Tibial artery (tissue), 4 donors: ENCODE measurements around the gene ONECUT2.

ENCODE experiments used
- DNase-seq, 2 donors: peaks; one replicate each; pipeline ENCODE4 v3.0.0-alpha.2; 2019
- H3K27ac ChIP-seq, 2 donors: fragments of 200-600 bp; sonication (generic) in 1 of 2; 1 replicate in 1 of 2; 2 replicates in 1 of 2; pipeline ENCODE4 v1.5.1; 2018 to 2019; ENCODE audit warnings: mild to moderate bottlenecking in 1 of 2
- H3K27me3 ChIP-seq, 2 donors: fragments of 200-600 bp; sonication (generic) in 1 of 2; one replicate each; pipeline versions ENCODE4 v1.5.1 to v1.6.0; 2016 to 2019
- H3K36me3 ChIP-seq, 3 donors: fragments of 200-600 bp; sonication (generic) in 2 of 3; one replicate each; pipeline ENCODE4 v1.5.1; 2016 to 2019; ENCODE audit warnings: mild to moderate bottlenecking in 2 of 3
- H3K4me1 ChIP-seq, 4 donors: fragments of 200-600 bp; sonication (generic) in 2 of 4; 1 replicate in 3 of 4; 2 replicates in 1 of 4; pipeline ENCODE4 v1.5.1; 2016 to 2019
- H3K4me3 ChIP-seq, 2 donors: fragments of 200-600 bp; sonication (generic) in 1 of 2; 1 replicate in 1 of 2; 2 replicates in 1 of 2; pipeline ENCODE4 v1.5.1; 2018 to 2019; ENCODE audit warnings: mild to moderate bottlenecking in 2 of 2
- H3K9me3 ChIP-seq, 3 donors: fragments of 200-600 bp; sonication (generic) in 1 of 3; one replicate each; pipeline ENCODE4 v1.5.1; 2016 to 2019
- CTCF ChIP-seq, 2 experiments: fragments of 200-600 bp in 1 of 2; fragments of 450-650 bp in 1 of 2; IDR thresholded peaks; one replicate each; pipeline ENCODE4 v1.5.1; 2017 to 2019; ENCODE audit warnings: antibody characterized with exemption in 2 of 2, mild to moderate bottlenecking in 1 of 2, moderate library complexity in 1 of 2
- intact Hi-C: fragments of 100-400 bp; cut with DNase I; formaldehyde crosslinking; loops from one replicate; pipeline ENCODE4 v1.15.0; 2023; ENCODE audit warnings: low total_unique reads

ONECUT2 gene

GRCh38 chr18:57439985-57440330 lies 4.8 kb downstream of the ONECUT2 start:
- H3K27ac ChIP-seq: no peak overlapping the region

GRCh38 chr18:57440331-57441070 lies 5.3 kb downstream of the ONECUT2 start:
- H3K4me1 ChIP-seq: peaks cover 0 to 60% (median 52%) of the 10 kb centered on the region in 4 donors
- DNase-seq: no peak
- H3K4me3 ChIP-seq: no peak overlapping the region

More at GRCh38 chr18:57439985-57440330, 4.8 kb downstream of the ONECUT2 start:
- Histone ChIP-seq H3K9me3 (no peaks in the 10 kb centered on the region), H3K27me3 (peaks cover 5 to 91% of the 10 kb centered on the region in 2 donors), H3K36me3 (no peaks in the 10 kb centered on the region), H3K4me1 (peaks cover 0 to 63% (median 53%) of the 10 kb centered on the region in 4 donors), H3K4me3 (no peak overlapping the region)
- intact Hi-C loops: no loop called here
- DNase-seq: no peak
- TF ChIP-seq CTCF (IDR thresholded peaks at IDR 0.05): no peak

GRCh38 chr18:57441071-57441794 lies 6.1 kb downstream of the ONECUT2 start:
- DNase-seq: no peak
- Histone ChIP-seq H3K4me1 (peaks cover 0 to 54% (median 47%) of the 10 kb centered on the region in 4 donors), H3K27me3 (peaks cover 5 to 97% of the 10 kb centered on the region in 2 donors), H3K36me3 (no peaks in the 10 kb centered on the region), H3K4me3 (no peak overlapping the region), H3K27ac (no peak overlapping the region), H3K9me3 (no peaks in the 10 kb centered on the region)
- intact Hi-C loops: no loop called here
- TF ChIP-seq CTCF (IDR thresholded peaks at IDR 0.05): no peak

More at GRCh38 chr18:57440331-57441070, 5.3 kb downstream of the ONECUT2 start:
- Histone ChIP-seq H3K27me3 (peaks cover 5 to 95% of the 10 kb centered on the region in 2 donors), H3K36me3 (no peaks in the 10 kb centered on the region), H3K27ac (no peak overlapping the region), H3K9me3 (no peaks in the 10 kb centered on the region)
- TF ChIP-seq CTCF (IDR thresholded peaks at IDR 0.05): no peak
- intact Hi-C loops: no loop called here

- no peak for TF ChIP-seq CTCF (IDR thresholded peaks at IDR 0.05)
- peaks cover 5 to 86% of the 10 kb centered on the region in 2 donors for H3K27me3 ChIP-seq
- no peaks in the 10 kb centered on the region for H3K36me3 ChIP-seq
- DNase-seq: no peak
- H3K27ac ChIP-seq: no peak overlapping the region
- no peaks in the 10 kb centered on the region for H3K9me3 ChIP-seq
- H3K4me1 ChIP-seq: peaks cover 0 to 34% (median 28%) of the 10 kb centered on the region in 4 donors
- intact Hi-C loops: no loop called here
- no peak overlapping the region for H3K4me3 ChIP-seq
Measured at GRCh38 chr18:57443247-57443646, 8.1 kb downstream of the ONECUT2 start.

GRCh38 chr18:57443702-57444101 lies 8.5 kb downstream of the ONECUT2 start:
- Histone ChIP-seq H3K4me1 (peaks cover 0 to 29% (median 25%) of the 10 kb centered on the region in 4 donors), H3K36me3 (no peaks in the 10 kb centered on the region), H3K4me3 (no peak overlapping the region), H3K27me3 (peaks cover 5 to 81% of the 10 kb centered on the region in 2 donors), H3K9me3 (no peaks in the 10 kb centered on the region), H3K27ac (no peak overlapping the region)
- DNase-seq: no peak
- intact Hi-C loops: no loop called here
- no peak for TF ChIP-seq CTCF (IDR thresholded peaks at IDR 0.05)
